SK-N-SH (cell line): ENCODE results near the gene SAMD15. TPM values are rescaled to one million over a fixed set of nuclear protein-coding genes. Genes with fewer than 3 reads are reported as not detected.

Source experiments
- CTCF ChIA-PET: fragments of 300-600, 350-600 bp; formaldehyde crosslinking; extraction: SDS; loops from one replicate; lab custom pipeline; 2021; lab: Yijun Ruan, JAX
- POLR2A ChIA-PET: fragments of 350-600 bp; sonication (Branson Sonifier 250); formaldehyde crosslinking; extraction: SDS; loops from one replicate; lab custom pipeline; 2020; ENCODE audit warnings: antibody characterized with exemption, inconsistent platforms; lab: Yijun Ruan, JAX
- DNase-seq: peaks from one replicate; pipeline ENCODE4 v3.0.0; 2012
- H2AFZ ChIP-seq: fragments of 200-600 bp; sonication (generic); 2 replicates; pipeline ENCODE4 v1.8.1; 2016; ENCODE audit warnings: antibody characterized with exemption, mild to moderate bottlenecking, low read depth
- H3F3A ChIP-seq: fragments of 200-600 bp; sonication (generic); replicated peaks from 2 replicates; pipeline ENCODE3; 2016; ENCODE audit warnings: antibody characterized with exemption, mild to moderate bottlenecking; ENCODE audit not compliant: insufficient read depth
- H3K27ac ChIP-seq, 2 experiments: fragments of 200-500 bp in 1 of 2; fragments of 200-600 bp in 1 of 2; sonication (Bioruptor generic) in 1 of 2; sonication (generic), shearing (Covaris generic) in 1 of 2; 2 replicates each; pipeline versions ENCODE4 v1.5.1 to v1.6.1; 2014 to 2016; ENCODE audit warnings: low read depth in 2 of 2, inconsistent platforms in 1 of 2, low read length in 1 of 2, mild to moderate bottlenecking in 1 of 2, mixed read lengths in 1 of 2
- H3K27me3 ChIP-seq: fragments of 200-600 bp; sonication (generic), shearing (Covaris generic); 2 replicates; pipeline ENCODE4 v1.6.1; 2016; ENCODE audit warnings: mixed run types; ENCODE audit not compliant: insufficient read depth
- H3K36me3 ChIP-seq, 2 experiments: fragments of 200-500 bp in 1 of 2; fragments of 200-600 bp in 1 of 2; sonication (Bioruptor generic) in 1 of 2; sonication (generic) in 1 of 2; replicated peaks in 1 of 2; 2 replicates each; pipeline versions ENCODE3 to v1.5.1; 2014 to 2016; ENCODE audit warnings: low read length in 1 of 2, mild to moderate bottlenecking in 1 of 2; ENCODE audit not compliant: insufficient read depth in 2 of 2, control insufficient read depth in 1 of 2
- H3K4me1 ChIP-seq, 2 experiments: fragments of 200-500 bp in 1 of 2; fragments of 200-600 bp in 1 of 2; sonication (Bioruptor generic) in 1 of 2; sonication (generic), shearing (Covaris generic) in 1 of 2; 2 replicates each; pipeline versions ENCODE4 v1.5.1 to v1.6.1; 2014 to 2016; ENCODE audit warnings: low read depth in 1 of 2, low read length in 1 of 2, mixed run types in 1 of 2; ENCODE audit not compliant: insufficient read depth in 2 of 2, control insufficient read depth in 1 of 2
- H3K4me2 ChIP-seq: fragments of 200-600 bp; sonication (generic), shearing (Covaris generic); 2 replicates; pipeline ENCODE4 v1.6.1; 2017; ENCODE audit warnings: mixed run types
- H3K4me3 ChIP-seq, 2 experiments: fragments of 200-500 bp in 1 of 2; fragments of 200-600 bp in 1 of 2; sonication (Bioruptor generic) in 1 of 2; sonication (generic), shearing (Covaris generic) in 1 of 2; 2 replicates each; pipeline versions ENCODE4 v1.5.1 to v1.8.1; 2014 to 2016; ENCODE audit warnings: low read depth in 2 of 2, inconsistent platforms in 1 of 2, low read length in 1 of 2, mild to moderate bottlenecking in 1 of 2, mixed read lengths in 1 of 2, moderate library complexity in 1 of 2
- H3K79me2 ChIP-seq: fragments of 200-600 bp; sonication (generic); 2 replicates; pipeline ENCODE4 v1.8.1; 2017; ENCODE audit warnings: mild to moderate bottlenecking; ENCODE audit not compliant: insufficient read depth
- H3K9ac ChIP-seq: fragments of 200-600 bp; sonication (generic); 2 replicates; pipeline ENCODE4 v1.6.1; 2017; ENCODE audit warnings: mixed run types
- H3K9me2 ChIP-seq: fragments of 200-600 bp; sonication (generic); 2 replicates; pipeline ENCODE4 v1.6.1; 2017; ENCODE audit warnings: mixed run types
- H3K9me3 ChIP-seq: fragments of 200-600 bp; sonication (generic); 2 replicates; pipeline ENCODE4 v1.6.1; 2017; ENCODE audit warnings: mixed run types, mild to moderate bottlenecking, moderate library complexity
- H4K20me1 ChIP-seq: fragments of 200-600 bp; sonication (generic); 2 replicates; pipeline ENCODE4 v1.6.1; 2017; ENCODE audit warnings: mild to moderate bottlenecking, mixed run types; ENCODE audit not compliant: insufficient read depth
- CHD2 ChIP-seq: fragments of 150-350 bp; IDR thresholded peaks from 2 replicates; pipeline ENCODE4 v1.6.1; 2018; ENCODE audit warnings: low read length; ENCODE audit not compliant: partially characterized antibody
- EP300 ChIP-seq, 2 experiments: IDR thresholded peaks; 2 replicates each; pipeline versions ENCODE4 v1.4.0 to v1.6.1; 2012; ENCODE audit warnings: borderline replicate concordance in 1 of 2, low read depth in 1 of 2, low read length in 1 of 2
- EZH2phosphoT487 ChIP-seq: fragments of 200-600 bp; sonication (generic); IDR thresholded peaks from 2 replicates; pipeline ENCODE4 v1.6.1; 2017; ENCODE audit warnings: low read depth, mixed run types, mild to moderate bottlenecking, antibody characterized with exemption, moderate library complexity, borderline replicate concordance
- POLR2AphosphoS5 ChIP-seq: IDR thresholded peaks from 2 replicates; pipeline ENCODE4 v1.6.1; 2012; ENCODE audit warnings: low read depth, low read length
- RAD21 ChIP-seq: IDR thresholded peaks from 2 replicates; pipeline ENCODE4 v1.6.1; 2012; ENCODE audit warnings: mild to moderate bottlenecking, low read length
- RFX5 ChIP-seq: IDR thresholded peaks from 2 replicates; pipeline ENCODE4 v1.6.1; 2012; ENCODE audit warnings: mild to moderate bottlenecking, improper control_type of control experiment, low read length
- SIN3A ChIP-seq: IDR thresholded peaks from 2 replicates; pipeline ENCODE4 v1.6.1; 2012; ENCODE audit warnings: low read depth, mild to moderate bottlenecking, low read length, moderate library complexity, borderline replicate concordance
- SMC3 ChIP-seq: IDR thresholded peaks from 2 replicates; pipeline ENCODE4 v1.6.1; 2012; ENCODE audit warnings: low read depth, low read length, improper control_type of control experiment
- TCF12 ChIP-seq: IDR thresholded peaks from 2 replicates; pipeline ENCODE4 v1.4.0; 2012
- WGBS: methylation state at CpG from one replicate; pipeline ENCODE4 v1.1.6; 2017; ENCODE audit warnings: low lambda C conversion rate; 5-methylcytosine and 5-hydroxymethylcytosine counted together
- polyA plus RNA-seq, 3 experiments: library from polyadenylated mRNA; depleted of rRNA; stranded (reverse); fragments of >200 nt; gene quantifications; 2 replicates each; pipeline ENCODE4 v1.2.3, GENCODE V29; 2012
- TF ChIP-seq, protein P1 (sequence below): IDR thresholded peaks from 2 replicates; pipeline ENCODE4 v1.4.0; 2012; ENCODE audit warnings: low read depth, borderline replicate concordance
- TF ChIP-seq, protein P2 (sequence below): fragments of 150-350 bp; IDR thresholded peaks from 2 replicates; pipeline ENCODE4 v1.6.1; 2016; ENCODE audit warnings: mild to moderate bottlenecking, low read depth, low read length

Gene SAMD15
- polyA plus RNA-seq, 1 of the 3 experiments (the other 2 are of a cell fraction) = 1.7 TPM

GRCh38 chr14:77424862-77425261 lies 47.7 kb downstream of the SAMD15 start:
- CTCF ChIA-PET = interaction anchor here (0.8 kb wide), 2 partner anchors 16 to 18 kb away, joined by 3 read pairs; no protein-coding TSS in a partner anchor
- no peaks in the 10 kb centered on the region for H3K79me2 ChIP-seq
- DNase-seq = no peak
- peaks cover 8% of the 10 kb centered on the region; the same call in 1 of the 2 replicates for H3K9me3 ChIP-seq
- H3K9ac ChIP-seq = no peak overlapping the region
- no peak overlapping the region for H3K27ac ChIP-seq
- H3K4me2 ChIP-seq = no peak overlapping the region
- H3K9me2 ChIP-seq = no peaks in the 10 kb centered on the region
- no peaks in the 10 kb centered on the region for H3K27me3 ChIP-seq
- WGBS = 93% methylated on average over 3 of the region's 3 CpGs
- peaks cover 54 to 85% of the 10 kb centered on the region in 2 experiments for H3K36me3 ChIP-seq
- no peak overlapping the region for H3K4me3 ChIP-seq
- H2AFZ ChIP-seq = no peak overlapping the region
- H3F3A ChIP-seq = peaks cover 3% of the 10 kb centered on the region
- H3K4me1 ChIP-seq = no peaks in the 10 kb centered on the region
- no peaks in the 10 kb centered on the region for H4K20me1 ChIP-seq
- TF ChIP-seq SIN3A = no peak
- TF ChIP-seq CHD2 = no peak
- no peak for TF ChIP-seq SMC3
- TF ChIP-seq, protein P1, sequence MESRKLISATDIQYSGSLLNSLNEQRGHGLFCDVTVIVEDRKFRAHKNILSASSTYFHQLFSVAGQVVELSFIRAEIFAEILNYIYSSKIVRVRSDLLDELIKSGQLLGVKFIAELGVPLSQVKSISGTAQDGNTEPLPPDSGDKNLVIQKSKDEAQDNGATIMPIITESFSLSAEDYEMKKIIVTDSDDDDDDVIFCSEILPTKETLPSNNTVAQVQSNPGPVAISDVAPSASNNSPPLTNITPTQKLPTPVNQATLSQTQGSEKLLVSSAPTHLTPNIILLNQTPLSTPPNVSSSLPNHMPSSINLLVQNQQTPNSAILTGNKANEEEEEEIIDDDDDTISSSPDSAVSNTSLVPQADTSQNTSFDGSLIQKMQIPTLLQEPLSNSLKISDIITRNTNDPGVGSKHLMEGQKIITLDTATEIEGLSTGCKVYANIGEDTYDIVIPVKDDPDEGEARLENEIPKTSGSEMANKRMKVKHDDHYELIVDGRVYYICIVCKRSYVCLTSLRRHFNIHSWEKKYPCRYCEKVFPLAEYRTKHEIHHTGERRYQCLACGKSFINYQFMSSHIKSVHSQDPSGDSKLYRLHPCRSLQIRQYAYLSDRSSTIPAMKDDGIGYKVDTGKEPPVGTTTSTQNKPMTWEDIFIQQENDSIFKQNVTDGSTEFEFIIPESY = no peak
- no peak for TF ChIP-seq EZH2phosphoT487
- no peak for TF ChIP-seq EP300 (IDR thresholded peaks at IDR 0.05; ENCODE audit: borderline replicate concordance in 1 of 2, low read depth in 1 of 2, low read length in 1 of 2)
- TF ChIP-seq, protein P2, sequence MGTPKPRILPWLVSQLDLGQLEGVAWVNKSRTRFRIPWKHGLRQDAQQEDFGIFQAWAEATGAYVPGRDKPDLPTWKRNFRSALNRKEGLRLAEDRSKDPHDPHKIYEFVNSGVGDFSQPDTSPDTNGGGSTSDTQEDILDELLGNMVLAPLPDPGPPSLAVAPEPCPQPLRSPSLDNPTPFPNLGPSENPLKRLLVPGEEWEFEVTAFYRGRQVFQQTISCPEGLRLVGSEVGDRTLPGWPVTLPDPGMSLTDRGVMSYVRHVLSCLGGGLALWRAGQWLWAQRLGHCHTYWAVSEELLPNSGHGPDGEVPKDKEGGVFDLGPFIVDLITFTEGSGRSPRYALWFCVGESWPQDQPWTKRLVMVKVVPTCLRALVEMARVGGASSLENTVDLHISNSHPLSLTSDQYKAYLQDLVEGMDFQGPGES = no peak
- TF ChIP-seq POLR2AphosphoS5 = no peak
- POLR2A ChIA-PET = interaction anchor here (0.6 kb wide), 1 partner anchor 23 kb away, joined by 3 read pairs; no protein-coding TSS in a partner anchor

DNA sequence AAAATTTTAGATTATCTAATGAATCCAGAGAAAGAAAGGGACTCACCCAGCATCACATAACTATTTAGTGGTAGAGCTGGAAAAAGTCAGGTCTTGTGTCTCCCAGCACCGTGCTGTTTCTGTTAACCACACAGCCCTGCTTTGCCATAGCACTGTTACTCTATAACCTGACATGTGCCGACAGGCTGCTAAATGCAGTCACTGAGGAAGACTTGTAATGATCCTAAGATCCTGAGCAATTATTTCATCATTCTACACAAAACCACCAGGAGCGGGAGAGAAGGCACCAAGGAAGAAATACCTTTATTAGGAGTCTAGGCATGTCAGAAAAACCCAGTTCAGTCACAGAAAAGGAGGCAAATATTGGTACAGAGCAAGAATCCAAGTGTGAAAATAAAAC lies 49.2 kb downstream of the SAMD15 start:
- Histone ChIP-seq H4K20me1 (no peaks in the 10 kb centered on the region), H3K27me3 (no peaks in the 10 kb centered on the region), H3K9ac (no peak overlapping the region), H3K9me2 (no peaks in the 10 kb centered on the region), H3K4me2 (no peak overlapping the region), H3K9me3 (no peaks in the 10 kb centered on the region), H3K36me3 (peaks cover 53 to 88% of the 10 kb centered on the region in 2 experiments), H3K4me1 (no peaks in the 10 kb centered on the region), H3F3A (peaks cover 3% of the 10 kb centered on the region), H2AFZ (no peak overlapping the region), H3K27ac (no peak overlapping the region), H3K79me2 (no peaks in the 10 kb centered on the region), H3K4me3 (no peak overlapping the region)
- TF ChIP-seq RFX5 (no peak), RAD21 (no peak), TCF12 (no peak), EP300 (IDR thresholded peaks at IDR 0.05; ENCODE audit: borderline replicate concordance in 1 of 2, low read depth in 1 of 2, low read length in 1 of 2) (no peak)
- TF ChIP-seq, protein P2 = no peak
- DNase-seq = no peak
- ChIA-PET POLR2A (interaction anchor here (1.2 kb wide), 1 partner anchor 12 kb away, joined by 3 read pairs; no protein-coding TSS in a partner anchor), CTCF (interaction anchor here (1.5 kb wide), 1 partner anchor 31 kb away, joined by 3 read pairs; the partner anchor contains the start of gene VIPAS39)
- 96% methylated on average over 3 of the region's 3 CpGs for WGBS
